ENCODE data around the gene APOD.
"Not testable (repeated sequence)": the region's sequence is repeated elsewhere in the genome, so short reads cannot be mapped to it uniquely, and the experiment has no call there.

- TF ChIP-seq CTCF (conservative IDR thresholded peaks at IDR 0.05; ENCODE audit: low read depth, low read length); EZH2 (IDR thresholded peaks at IDR 0.05; ENCODE audit: borderline replicate concordance, low read depth, low read length, poor library complexity, severe bottlenecking): not testable (repeated sequence)
Observed at GRCh38 chr3:195601785-195602184, 18.0 kb upstream of the APOD start.

Measured in A673 (cell line).